ENCODE data around the gene NCOA7.
"Not testable (repeated sequence)": the region's sequence is repeated elsewhere in the genome, so short reads cannot be mapped to it uniquely, and the experiment has no call there.

Gene NCOA7

DNA sequence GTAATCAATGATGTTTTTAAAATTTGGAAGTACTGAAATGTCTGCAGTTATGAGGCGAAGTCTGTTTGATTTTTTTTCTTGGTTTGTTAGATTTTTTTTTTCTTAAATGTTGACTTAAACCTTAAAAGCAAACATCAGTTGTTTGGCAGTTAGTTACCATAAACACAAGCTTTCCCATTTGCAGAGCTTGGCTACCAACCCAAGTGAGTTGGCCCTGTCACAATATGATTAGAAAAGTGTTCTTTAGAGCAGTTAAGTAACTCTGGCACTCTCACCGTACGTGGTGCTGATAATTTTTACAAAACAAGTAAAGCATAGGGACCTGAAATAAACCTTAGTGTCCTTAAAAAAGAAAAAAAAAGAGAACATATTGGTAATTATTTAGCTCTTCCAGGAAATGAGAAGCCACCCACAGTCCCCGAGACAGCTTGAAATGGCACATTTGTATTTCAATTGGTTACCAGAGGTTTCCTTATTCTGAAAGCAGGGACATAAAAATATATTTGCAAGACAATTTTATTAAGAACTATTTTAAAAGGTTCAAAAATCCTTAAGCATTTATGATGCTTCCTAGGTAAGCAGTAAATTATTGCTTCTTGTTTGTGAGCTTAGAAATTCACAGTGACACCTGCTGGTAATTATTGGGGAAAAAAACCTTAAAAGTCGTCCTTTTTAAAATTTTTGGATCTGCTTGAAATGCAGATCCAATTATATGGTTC, 37.4 kb upstream of the NCOA7 start:
- peak; percentile 51 for DNase-seq

DNA sequence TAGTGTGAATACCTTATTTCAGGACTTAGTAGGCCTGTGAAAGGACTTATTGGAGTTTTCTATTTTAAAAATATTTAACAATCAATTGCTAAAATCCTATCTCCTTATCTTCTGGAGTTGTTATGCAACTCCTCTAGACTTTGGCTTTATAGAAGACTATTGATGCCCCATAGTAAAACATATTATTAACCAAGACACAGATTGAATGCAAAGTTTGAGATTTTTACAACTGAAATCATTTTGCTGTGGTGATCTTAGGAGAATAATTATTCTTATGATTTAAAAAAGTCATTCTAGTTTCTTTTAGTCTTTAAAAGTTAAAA, 36.9 kb upstream of the NCOA7 start:
- no peak for DNase-seq

- DNase-seq: no peak
These were observed 36.2 kb upstream of the NCOA7 start for GRCh38 chr6:125754566-125754965.

GRCh38 chr6:125759184-125759902, 31.4 kb upstream of the NCOA7 start:
- no peak for DNase-seq

- DNase-seq: no peak
These were observed 30.8 kb upstream of the NCOA7 start for GRCh38 chr6:125759959-125760457.

DNA sequence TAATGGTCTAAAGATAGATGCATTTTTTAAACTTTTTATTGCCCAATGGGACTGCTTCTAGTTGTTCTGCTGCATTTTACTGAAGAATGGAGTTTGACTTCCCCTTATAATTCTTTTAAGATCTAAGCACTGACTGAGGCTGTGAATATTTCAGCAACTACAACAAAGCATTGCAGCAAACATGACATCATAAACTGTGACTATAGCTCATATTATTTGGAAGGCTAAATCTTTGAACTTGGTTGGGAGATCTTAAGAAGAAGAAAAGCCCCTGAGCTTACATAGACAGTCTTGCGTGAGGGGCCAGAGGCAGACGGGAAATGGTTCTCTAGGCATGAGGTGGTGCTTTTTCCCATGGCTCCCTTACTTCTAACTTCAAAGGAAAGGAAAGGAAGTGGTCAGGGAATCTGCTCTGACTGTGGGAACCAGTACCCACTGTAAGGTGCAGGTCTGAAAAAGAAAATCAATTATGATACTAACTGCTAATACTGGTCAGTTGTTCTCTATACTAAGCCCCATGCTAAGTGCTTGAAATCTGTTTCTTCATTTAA, 26.6 kb upstream of the NCOA7 start:
- no peak for DNase-seq

- no peak for DNase-seq
These were observed 24.8 kb upstream of the NCOA7 start for GRCh38 chr6:125765944-125766343.

GRCh38 chr6:125766641-125767040, 24.1 kb upstream of the NCOA7 start:
- DNase-seq: no peak

DNA sequence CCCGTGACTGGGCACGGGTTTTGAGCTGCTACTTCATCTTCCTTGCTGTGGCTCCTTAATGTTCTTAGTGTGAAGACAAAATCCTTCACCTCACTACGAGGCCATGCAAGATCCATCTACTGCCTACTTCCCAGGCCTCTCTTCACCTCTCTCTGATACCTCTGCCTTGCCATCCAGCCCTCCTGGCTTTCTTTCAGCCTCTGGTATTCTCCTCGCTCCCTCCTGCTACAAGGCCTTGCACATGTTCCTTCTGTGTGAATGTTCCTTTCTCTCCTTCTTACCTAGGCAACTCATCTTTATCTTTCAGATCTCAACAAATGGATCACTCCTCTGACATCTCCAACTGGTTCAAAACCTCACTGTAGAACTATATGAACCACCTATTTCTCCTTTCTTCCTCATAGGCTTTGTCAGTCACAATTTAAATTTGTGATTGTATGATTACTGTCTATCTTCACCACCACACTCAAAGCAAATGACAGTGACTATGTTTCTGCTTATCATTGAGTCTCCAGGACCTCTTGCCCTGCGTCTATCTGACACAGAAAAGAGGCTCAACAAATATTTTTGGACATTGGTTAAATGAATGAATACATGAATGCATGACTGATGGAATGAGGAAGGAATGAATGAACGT, 21.5 kb upstream of the NCOA7 start:
- DNase-seq: no peak

DNA sequence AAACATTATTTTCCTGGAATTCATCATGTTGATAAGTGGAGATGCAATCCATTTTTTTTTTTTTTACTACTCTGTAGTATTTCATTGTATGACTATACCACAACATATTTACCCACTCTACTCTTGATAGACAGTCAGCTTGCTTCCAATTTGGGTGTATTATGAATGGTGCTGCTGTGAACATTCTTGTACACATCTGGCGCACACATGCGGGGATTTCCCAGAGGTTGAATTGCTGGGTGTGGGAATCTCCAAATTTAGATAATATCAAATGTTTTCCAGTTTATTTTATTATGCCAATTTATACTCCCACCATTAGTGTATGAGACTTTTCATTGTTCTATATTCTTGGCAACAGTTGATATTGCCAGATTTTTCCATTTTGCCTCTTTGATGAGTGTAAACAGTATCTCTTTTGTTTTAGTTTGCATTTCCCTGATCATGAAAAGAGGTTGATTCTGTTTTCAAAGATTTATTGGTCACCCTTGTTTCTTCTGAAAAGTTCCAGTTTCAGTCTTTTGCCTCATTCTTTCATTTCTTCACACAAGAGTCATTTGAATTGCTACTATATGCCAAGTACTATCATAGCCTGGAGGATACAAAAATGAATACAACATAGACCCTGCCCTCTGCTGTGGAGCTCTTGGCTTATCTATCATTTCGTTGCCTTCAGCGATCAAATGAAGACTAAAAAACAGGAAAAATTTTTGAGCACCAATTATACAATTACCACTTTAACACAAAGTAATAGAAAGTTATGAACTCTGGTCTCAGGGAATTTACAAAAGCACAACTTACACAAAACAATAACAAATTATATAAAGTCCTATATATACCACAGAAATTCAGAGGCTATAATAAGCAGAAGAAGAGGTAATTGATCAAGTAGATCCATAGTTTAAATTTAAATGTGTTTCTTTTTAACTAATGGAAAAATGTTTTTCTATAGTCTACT, 17.1 kb upstream of the NCOA7 start:
- DNase-seq: no peak

- DNase-seq: not testable (repeated sequence)
These were observed 14.5 kb upstream of the NCOA7 start for GRCh38 chr6:125776107-125776826.

DNA sequence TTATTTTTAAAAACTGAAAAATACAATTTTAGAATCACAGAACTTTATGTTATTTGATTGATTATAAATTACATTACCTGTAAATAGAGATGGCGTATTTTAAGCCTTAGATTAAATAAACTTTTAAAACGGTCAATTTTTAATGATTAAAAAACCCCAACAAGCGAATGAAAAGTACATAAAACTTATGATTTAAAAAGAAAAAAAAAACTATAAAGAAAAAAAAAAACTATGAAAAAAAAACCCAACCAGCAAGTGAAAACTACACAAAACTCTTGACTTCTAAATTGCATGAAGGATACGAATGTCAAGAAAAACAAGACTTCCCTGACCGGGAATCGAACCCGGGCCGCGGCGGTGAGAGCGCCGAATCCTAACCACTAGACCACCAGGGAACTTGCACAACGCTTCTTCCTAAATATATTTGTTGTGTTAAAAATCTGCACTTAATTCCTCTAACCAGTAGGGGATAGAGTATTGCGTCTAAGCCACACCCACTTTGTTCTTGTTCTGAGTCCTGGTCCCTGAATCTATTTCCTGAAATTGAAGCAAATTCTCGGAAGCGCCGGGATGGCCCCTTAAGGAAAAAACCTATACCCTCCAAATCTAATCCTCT, 10.7 kb upstream of the NCOA7 start:
- DNase-seq: peak; percentile 97

DNA sequence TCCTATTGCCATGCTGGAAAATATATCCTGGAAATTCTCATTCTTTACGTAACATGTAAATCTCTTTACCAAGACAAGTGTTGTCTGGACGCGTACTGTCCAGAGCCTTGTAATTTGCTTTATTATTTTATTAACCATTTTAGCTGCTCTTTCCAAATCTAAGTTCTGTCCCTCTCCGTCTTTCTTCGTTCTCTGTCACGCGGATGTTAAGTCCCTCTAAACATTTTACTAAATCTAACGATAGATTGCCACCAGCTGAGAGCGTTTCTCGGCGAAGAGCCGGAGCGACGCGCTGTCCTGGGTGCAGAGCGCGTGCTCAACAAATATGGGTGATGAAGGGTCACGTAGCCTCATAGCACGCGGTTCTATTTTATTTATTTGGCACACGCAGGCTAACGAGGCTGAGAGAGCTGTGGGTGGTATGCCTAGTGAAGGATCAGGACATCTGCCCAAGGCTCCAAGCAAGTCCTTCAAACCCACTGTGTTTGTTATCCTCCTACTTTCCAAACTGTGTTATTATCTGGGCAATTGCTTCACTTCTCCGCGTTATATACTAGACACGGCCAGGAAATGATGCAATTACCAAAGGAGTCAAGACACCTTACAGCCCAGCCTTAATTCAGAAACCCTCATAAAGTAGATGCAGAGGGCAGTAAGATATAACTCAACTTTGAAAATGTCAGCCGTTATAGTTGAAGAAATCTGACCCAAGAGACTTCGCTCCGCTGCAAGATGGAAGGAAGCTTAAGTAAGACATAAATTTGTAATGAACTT, 10.0 kb upstream of the NCOA7 start:
- DNase-seq: peak; percentile 89

DNA sequence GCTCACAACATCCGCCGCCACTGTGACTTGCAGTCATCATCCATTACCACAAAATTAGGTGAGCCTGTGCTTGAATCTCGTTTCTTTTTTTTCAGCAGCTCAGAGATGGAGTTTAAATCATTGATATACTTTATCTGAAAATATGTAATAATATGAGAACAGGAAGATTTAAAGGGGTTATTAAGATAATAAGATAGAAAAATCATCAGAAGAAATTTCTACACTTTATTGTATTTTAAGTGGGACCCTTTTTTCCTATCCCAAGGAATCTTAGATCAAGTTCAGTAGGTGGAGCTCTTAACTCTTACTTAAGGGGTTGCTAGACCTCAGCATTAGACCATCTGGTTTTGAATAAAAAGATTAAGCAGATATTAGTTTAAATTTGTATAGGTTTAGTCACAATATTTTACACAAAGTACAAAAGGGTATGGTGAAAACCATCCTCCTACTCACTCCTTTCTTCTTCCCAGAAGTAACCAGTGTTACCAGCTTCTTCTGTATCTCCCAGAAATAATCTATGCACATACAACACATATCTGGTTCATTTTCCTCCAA, 9.4 kb upstream of the NCOA7 start:
- DNase-seq: no peak

DNA sequence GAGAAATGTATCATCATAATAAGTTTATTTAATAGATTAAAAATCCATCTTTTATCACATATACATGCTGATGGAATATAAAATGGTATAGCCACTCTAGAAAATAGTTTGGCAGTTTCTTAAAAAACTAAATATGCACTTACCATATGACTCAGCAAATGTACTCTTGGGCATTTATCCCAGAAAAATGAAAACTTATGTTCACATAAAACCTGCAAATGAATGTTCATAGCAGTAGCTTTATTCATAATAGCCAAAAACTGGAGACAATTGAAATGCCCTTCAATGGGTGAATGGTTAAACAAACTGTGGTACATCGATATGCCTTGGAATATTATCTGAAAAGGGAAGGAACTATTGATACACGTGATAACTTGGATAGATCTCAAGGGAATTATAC, 6.4 kb upstream of the NCOA7 start:
- DNase-seq: no peak

- peak; percentile 60 for DNase-seq
These were observed 3.0 kb upstream of the NCOA7 start for GRCh38 chr6:125787791-125788190.

GRCh38 chr6:125789167-125789566, 1.6 kb upstream of the NCOA7 start:
- DNase-seq: peak; percentile 59

- peak; percentile 96 for DNase-seq
These were observed 993 bp upstream of the NCOA7 start for GRCh38 chr6:125789576-125790357.

DNA sequence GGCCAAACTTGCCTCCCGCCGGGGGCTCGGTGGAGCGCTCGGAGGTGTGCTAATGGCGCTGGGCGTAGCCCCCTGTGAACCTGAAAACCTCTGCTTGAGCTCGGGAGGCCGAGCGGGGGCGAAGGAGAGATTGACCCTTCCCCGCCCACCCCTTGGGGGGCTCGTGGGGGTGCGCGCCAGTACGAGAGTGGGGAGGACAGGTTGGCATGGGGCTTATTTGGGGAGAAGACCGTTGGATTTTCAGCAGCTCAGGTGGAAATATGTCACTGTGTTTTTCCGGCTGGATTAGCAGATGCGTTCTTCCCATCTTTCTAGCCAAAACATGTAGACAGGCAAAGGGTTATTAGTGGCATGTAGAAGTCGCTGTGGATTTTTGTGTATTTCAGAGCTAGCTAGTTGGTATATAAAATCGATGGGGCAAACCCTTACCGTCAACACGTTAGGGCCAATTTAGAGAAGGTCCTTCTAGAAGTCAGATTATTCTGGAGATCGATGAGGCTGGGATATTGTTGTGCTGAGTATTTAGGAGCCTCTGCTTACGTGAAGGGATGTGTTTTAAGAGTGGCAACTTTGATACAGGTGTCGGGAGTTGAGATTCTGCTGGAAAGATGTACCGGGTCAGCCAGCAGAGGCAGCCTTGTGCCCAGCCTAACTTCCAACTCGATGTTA, 525 bp downstream of the NCOA7 start:
- DNase-seq: peak; percentile 71

Measured in hematopoietic multipotent progenitor cell treated with erythropoietin and hydrocortisone succinate and interleukin-3 and kit ligand, for 8 days (in vitro differentiated cells).